HFFc6 (cell line): ENCODE measurements around the gene DPYSL3. TPM values are rescaled to one million over a fixed set of nuclear protein-coding genes. Genes with fewer than 3 reads are reported as not detected.

Experiments used
- DNase-seq: peaks from one replicate; pipeline ENCODE4 v3.0.0-alpha.2; 2018
- H3K27ac Mint-ChIP-seq: 2 replicates; pipeline ENCODE4 v1.8.0; 2020; ENCODE audit warnings: mild to moderate bottlenecking, mixed read lengths
- H3K27me3 Mint-ChIP-seq: 2 replicates; pipeline ENCODE4 v1.8.0; 2021; ENCODE audit warnings: mild to moderate bottlenecking, moderate library complexity, mixed read lengths; ENCODE audit not compliant: insufficient read depth
- H3K36me3 Mint-ChIP-seq: 2 replicates; pipeline ENCODE4 v1.8.0; 2021; ENCODE audit warnings: low read depth, mixed read lengths
- H3K4me1 Mint-ChIP-seq: 2 replicates; pipeline ENCODE4 v1.8.0; 2020; ENCODE audit warnings: low read depth, mixed read lengths
- H3K4me3 Mint-ChIP-seq: 2 replicates; pipeline ENCODE4 v1.8.0; 2020; ENCODE audit warnings: mild to moderate bottlenecking, moderate library complexity, mixed read lengths
- H3K9me3 Mint-ChIP-seq: 2 replicates; pipeline ENCODE4 v1.8.0; 2020; ENCODE audit warnings: mild to moderate bottlenecking, mixed read lengths
- total RNA-seq, 6 experiments: library from RNA; stranded (reverse); fragmentation: NEBNext Ultra II Directional; extraction: Animal tissue kit (Norgen Biotek cat#: 25700); gene quantifications; 2 replicates in 1 of 6; 3 replicates in 5 of 6; pipeline ENCODE4 v1.2.3, GENCODE V29; 2021
- TF ChIP-seq, protein P1 (sequence below): fragments of 200-600 bp; sonication (generic); IDR thresholded peaks from 2 replicates; pipeline ENCODE4 v1.5.0; 2021; ENCODE audit warnings: antibody characterized with exemption, mild to moderate bottlenecking

DPYSL3 gene
- total RNA-seq, 6 experiments from 2014 or later, result 41.9 to 57.7 (median 55.3) TPM

DNA sequence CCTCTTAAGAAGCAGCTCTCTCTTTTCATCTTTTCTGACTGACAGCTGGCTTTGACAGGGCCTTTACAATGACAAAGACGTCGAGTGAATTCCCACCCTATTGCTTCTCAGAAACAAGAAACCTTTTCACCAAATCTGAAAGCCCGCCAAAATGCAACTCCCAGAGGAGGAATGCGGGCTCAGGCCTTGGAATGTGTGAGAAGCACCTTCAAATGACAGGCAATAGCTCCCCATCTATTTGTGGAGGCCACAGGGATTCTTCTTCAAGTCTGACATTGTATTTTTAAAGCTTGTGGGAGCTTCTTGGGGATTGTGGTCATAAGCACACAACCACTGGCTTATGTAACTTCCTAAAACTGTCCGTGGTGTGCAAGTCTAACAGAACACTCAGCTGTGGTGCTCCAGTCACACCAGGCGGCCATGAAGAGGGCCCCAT lies 72.7 kb downstream of the DPYSL3 start:
- no peaks in the 10 kb centered on the region for H3K9me3 Mint-ChIP-seq
- H3K27ac Mint-ChIP-seq, result no peak overlapping the region
- no peak for DNase-seq
- H3K4me3 Mint-ChIP-seq, result no peak overlapping the region
- TF ChIP-seq, protein P1, sequence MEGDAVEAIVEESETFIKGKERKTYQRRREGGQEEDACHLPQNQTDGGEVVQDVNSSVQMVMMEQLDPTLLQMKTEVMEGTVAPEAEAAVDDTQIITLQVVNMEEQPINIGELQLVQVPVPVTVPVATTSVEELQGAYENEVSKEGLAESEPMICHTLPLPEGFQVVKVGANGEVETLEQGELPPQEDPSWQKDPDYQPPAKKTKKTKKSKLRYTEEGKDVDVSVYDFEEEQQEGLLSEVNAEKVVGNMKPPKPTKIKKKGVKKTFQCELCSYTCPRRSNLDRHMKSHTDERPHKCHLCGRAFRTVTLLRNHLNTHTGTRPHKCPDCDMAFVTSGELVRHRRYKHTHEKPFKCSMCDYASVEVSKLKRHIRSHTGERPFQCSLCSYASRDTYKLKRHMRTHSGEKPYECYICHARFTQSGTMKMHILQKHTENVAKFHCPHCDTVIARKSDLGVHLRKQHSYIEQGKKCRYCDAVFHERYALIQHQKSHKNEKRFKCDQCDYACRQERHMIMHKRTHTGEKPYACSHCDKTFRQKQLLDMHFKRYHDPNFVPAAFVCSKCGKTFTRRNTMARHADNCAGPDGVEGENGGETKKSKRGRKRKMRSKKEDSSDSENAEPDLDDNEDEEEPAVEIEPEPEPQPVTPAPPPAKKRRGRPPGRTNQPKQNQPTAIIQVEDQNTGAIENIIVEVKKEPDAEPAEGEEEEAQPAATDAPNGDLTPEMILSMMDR, result no peak
- H3K36me3 Mint-ChIP-seq, result 0 out of 2 replicates have a peak, but pooled peaks cover 5% of the 10 kb centered on the region
- no peaks in the 10 kb centered on the region; the same call in 1 of the 2 replicates for H3K27me3 Mint-ChIP-seq
- peaks cover 17% of the 10 kb centered on the region for H3K4me1 Mint-ChIP-seq

DNA sequence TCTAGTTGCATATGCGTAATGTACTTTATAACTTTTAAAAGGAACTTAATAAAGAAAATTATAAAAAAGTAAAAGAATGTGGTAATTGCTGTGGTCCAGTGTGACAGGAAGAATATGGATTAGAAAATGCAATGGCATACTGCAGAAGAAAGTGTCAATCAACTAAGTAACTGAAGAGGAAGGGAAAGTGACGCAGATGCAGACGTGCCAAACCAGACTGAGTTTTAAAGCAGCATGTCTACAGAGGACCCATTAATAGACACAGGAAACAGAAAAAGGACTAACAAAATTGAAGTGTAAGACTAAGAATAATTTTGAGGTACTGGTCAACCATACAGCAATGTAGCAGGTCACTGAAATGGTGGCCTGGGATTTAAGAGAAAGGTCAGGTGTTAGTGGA lies 73.3 kb downstream of the DPYSL3 start:
- Mint-ChIP-seq H3K9me3 (no peaks in the 10 kb centered on the region), H3K4me1 (peaks cover 17% of the 10 kb centered on the region), H3K27ac (no peak overlapping the region), H3K27me3 (no peaks in the 10 kb centered on the region; the same call in 1 of the 2 replicates), H3K4me3 (no peak overlapping the region), H3K36me3 (0 out of 2 replicates have a peak, but pooled peaks cover 5% of the 10 kb centered on the region)
- TF ChIP-seq, protein P1, result no peak
- DNase-seq, result no peak

DNA sequence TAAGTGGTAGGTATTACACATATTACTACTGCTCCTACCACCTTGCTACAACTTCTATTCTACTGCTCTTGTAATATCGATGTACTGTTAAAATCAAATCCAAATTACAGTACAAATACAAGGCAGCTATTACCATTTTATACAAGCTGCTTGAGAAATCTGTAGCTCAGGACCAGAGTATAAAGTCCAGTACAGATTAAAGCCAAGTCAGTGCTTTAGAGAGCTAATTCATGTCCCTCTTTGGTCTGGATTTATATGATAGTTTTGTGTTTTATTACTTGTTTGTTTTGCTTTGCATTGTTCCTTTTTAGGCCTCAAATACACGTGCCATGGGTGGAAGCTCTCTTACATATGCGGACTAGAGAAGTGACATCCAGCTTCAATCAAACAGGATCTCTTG lies 75.8 kb downstream of the DPYSL3 start:
- Mint-ChIP-seq H3K9me3 (no peaks in the 10 kb centered on the region), H3K36me3 (no peaks in the 10 kb centered on the region), H3K27ac (no peak overlapping the region), H3K4me1 (peaks cover 10% of the 10 kb centered on the region), H3K27me3 (no peaks in the 10 kb centered on the region; the same call in 1 of the 2 replicates), H3K4me3 (no peak overlapping the region)
- no peak for DNase-seq
- TF ChIP-seq, protein P1, result no peak

DNA sequence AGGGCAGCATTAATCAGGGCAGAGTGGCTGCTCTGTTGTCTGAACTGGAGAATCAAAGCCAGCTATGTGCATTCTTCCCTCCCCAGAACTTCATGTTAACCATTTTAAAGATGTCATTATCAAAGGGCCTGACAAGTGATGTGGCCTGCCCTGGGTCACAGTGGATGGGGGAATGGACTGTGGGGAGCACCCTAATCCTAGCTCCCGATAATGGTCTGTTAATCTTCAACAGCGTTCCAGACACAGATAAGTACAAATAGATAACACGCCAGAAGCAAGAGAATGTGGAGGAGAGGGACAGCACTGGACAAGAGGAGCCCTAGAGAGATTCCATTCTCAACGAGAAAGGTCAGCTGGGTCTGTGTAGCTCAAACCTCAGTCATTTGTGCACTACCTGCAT lies 77.5 kb downstream of the DPYSL3 start:
- DNase-seq, result no peak
- Mint-ChIP-seq H3K36me3 (no peaks in the 10 kb centered on the region), H3K27ac (no peak overlapping the region), H3K4me3 (no peak overlapping the region), H3K9me3 (no peaks in the 10 kb centered on the region), H3K4me1 (peaks cover 14% of the 10 kb centered on the region), H3K27me3 (no peaks in the 10 kb centered on the region; the same call in 1 of the 2 replicates)
- TF ChIP-seq, protein P1, result no peak

DNA sequence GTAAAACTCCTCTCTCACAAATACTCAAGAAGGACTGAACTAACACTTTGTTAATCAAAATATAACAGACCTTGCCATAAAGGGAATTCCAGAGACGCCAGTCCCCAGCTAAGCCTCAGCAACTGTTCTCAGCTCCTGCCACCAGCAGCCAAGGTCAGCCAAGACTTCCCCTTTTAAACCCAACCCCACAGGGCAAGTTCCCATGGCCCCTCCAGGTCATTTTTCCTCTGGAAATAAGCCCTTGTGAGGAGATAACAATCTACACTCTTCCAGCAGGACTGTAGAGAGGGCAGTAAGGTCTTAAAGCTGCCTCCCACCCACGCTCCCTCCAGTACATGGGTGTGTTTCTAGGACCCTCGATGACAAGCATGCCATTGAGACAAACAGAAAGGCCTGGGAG lies 78.3 kb downstream of the DPYSL3 start:
- DNase-seq, result no peak
- TF ChIP-seq, protein P1, result no peak
- Mint-ChIP-seq H3K9me3 (no peaks in the 10 kb centered on the region), H3K36me3 (no peaks in the 10 kb centered on the region), H3K27ac (no peak overlapping the region), H3K4me1 (peaks cover 14% of the 10 kb centered on the region), H3K27me3 (no peaks in the 10 kb centered on the region; the same call in 1 of the 2 replicates), H3K4me3 (no peak overlapping the region)

DNA sequence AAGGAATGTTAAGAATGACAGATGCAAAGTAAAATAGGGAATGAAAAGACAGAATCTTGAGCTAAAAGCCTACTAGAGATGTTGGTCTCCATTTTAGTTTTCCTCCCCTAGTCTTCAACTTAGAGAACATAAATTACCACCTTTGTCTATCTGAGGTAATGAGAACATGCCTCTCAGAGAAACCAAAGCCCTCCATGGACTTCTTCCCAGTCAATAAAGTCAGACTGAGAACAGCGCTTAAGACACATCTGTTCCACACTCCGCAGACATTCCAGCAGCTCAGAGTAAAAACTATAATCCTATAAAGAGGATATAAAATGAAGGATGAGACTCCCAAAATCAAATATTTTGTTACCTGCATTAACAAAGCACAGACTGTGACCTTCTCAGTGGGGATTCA lies 79.2 kb downstream of the DPYSL3 start:
- H3K36me3 Mint-ChIP-seq, result no peaks in the 10 kb centered on the region
- TF ChIP-seq, protein P1, result no peak
- no peak for DNase-seq
- no peak overlapping the region for H3K27ac Mint-ChIP-seq
- H3K9me3 Mint-ChIP-seq, result no peaks in the 10 kb centered on the region
- H3K4me3 Mint-ChIP-seq, result no peak overlapping the region
- H3K4me1 Mint-ChIP-seq, result peaks cover 14% of the 10 kb centered on the region
- H3K27me3 Mint-ChIP-seq, result no peaks in the 10 kb centered on the region; the same call in 1 of the 2 replicates
